Osteocyte (in vitro differentiated cells): ENCODE measurements around the gene PTPRN. TPM values are rescaled to one million over a fixed set of nuclear protein-coding genes. Genes with fewer than 3 reads are reported as not detected.

ENCODE experiments used
- DNase-seq: peaks from one replicate; pipeline ENCODE4 v3.0.0; 2021; ENCODE audit warnings: mixed read lengths; ENCODE audit not compliant: unreplicated experiment; ENCODE audit errors: extremely low spot score
- H3K27ac Mint-ChIP-seq: one replicate; pipeline ENCODE4 v1.8.0; 2021; ENCODE audit warnings: mild to moderate bottlenecking, mixed read lengths; ENCODE audit not compliant: unreplicated experiment
- H3K27me3 Mint-ChIP-seq: one replicate; pipeline ENCODE4 v1.8.0; 2021; ENCODE audit warnings: mixed read lengths; ENCODE audit not compliant: unreplicated experiment
- H3K36me3 Mint-ChIP-seq: one replicate; pipeline ENCODE4 v1.8.0; 2021; ENCODE audit warnings: mixed read lengths; ENCODE audit not compliant: unreplicated experiment
- H3K4me1 Mint-ChIP-seq: one replicate; pipeline ENCODE4 v1.8.0; 2021; ENCODE audit warnings: mixed read lengths; ENCODE audit not compliant: unreplicated experiment
- H3K4me3 Mint-ChIP-seq: one replicate; pipeline ENCODE4 v1.8.0; 2021; ENCODE audit warnings: mild to moderate bottlenecking, moderate library complexity, mixed read lengths; ENCODE audit not compliant: unreplicated experiment
- H3K9me3 Mint-ChIP-seq: one replicate; pipeline ENCODE4 v1.8.0; 2021; ENCODE audit warnings: mixed read lengths; ENCODE audit not compliant: unreplicated experiment
- CTCF ChIP-seq: fragments of 200-600 bp; sonication (generic); IDR thresholded peaks from 2 replicates; pipeline ENCODE4 v1.5.0; 2021; ENCODE audit warnings: antibody characterized with exemption, mild to moderate bottlenecking, moderate library complexity
- total RNA-seq: library from RNA; stranded (reverse); gene quantifications from 2 replicates; pipeline ENCODE4 v1.2.1, GENCODE V29; 2021

PTPRN gene
- total RNA-seq, 1 donor from 2014 or later, result 0.24 TPM

GRCh38 chr2:219334076-219334475, 24.9 kb upstream of the PTPRN start:
- Mint-ChIP-seq H3K4me1 (no peaks in the 10 kb centered on the region), H3K27ac (no peak overlapping the region), H3K36me3 (no peaks in the 10 kb centered on the region), H3K4me3 (no peak overlapping the region), H3K27me3 (peaks cover 75% of the 10 kb centered on the region), H3K9me3 (peaks cover 12% of the 10 kb centered on the region)
- DNase-seq, result no peak
- TF ChIP-seq CTCF, result no peak

- no peaks in the 10 kb centered on the region for H3K4me1 Mint-ChIP-seq
- peaks cover 12% of the 10 kb centered on the region for H3K9me3 Mint-ChIP-seq
- no peak for TF ChIP-seq CTCF
- H3K27me3 Mint-ChIP-seq, result peaks cover 67% of the 10 kb centered on the region
- no peak within 1 kb of the TSS for H3K4me3 Mint-ChIP-seq
- no peaks in the 10 kb centered on the region for H3K36me3 Mint-ChIP-seq
- H3K27ac Mint-ChIP-seq, result no peak within 1 kb of the TSS
- DNase-seq, result no peak
Observed at GRCh38 chr2:219332542-219332941, 23.3 kb upstream of the PTPRN start, which contains the start of gene RESP18. Gene RESP18 (minus strand): TSS chr2:219332744.

- peaks cover 10% of the 10 kb centered on the region for H3K9me3 Mint-ChIP-seq
- no peak for TF ChIP-seq CTCF
- H3K27ac Mint-ChIP-seq, result no peak overlapping the region
- H3K36me3 Mint-ChIP-seq, result no peaks in the 10 kb centered on the region
- no peak for DNase-seq
- no peaks in the 10 kb centered on the region for H3K4me1 Mint-ChIP-seq
- no peak overlapping the region for H3K4me3 Mint-ChIP-seq
- H3K27me3 Mint-ChIP-seq, result peaks cover 63% of the 10 kb centered on the region
Observed at GRCh38 chr2:219331560-219332213, 22.5 kb upstream of the PTPRN start.

GRCh38 chr2:219327719-219328118, 18.5 kb upstream of the PTPRN start:
- no peak for DNase-seq
- H3K27me3 Mint-ChIP-seq, result peaks cover 53% of the 10 kb centered on the region
- H3K27ac Mint-ChIP-seq, result no peak overlapping the region
- TF ChIP-seq CTCF, result no peak
- H3K4me1 Mint-ChIP-seq, result no peaks in the 10 kb centered on the region
- H3K36me3 Mint-ChIP-seq, result no peaks in the 10 kb centered on the region
- no peak overlapping the region for H3K4me3 Mint-ChIP-seq
- H3K9me3 Mint-ChIP-seq, result no peaks in the 10 kb centered on the region

- DNase-seq, result no peak
- Mint-ChIP-seq H3K9me3 (no peaks in the 10 kb centered on the region), H3K4me3 (no peak overlapping the region), H3K27me3 (peaks cover 49% of the 10 kb centered on the region), H3K4me1 (no peaks in the 10 kb centered on the region), H3K36me3 (no peaks in the 10 kb centered on the region), H3K27ac (no peak overlapping the region)
- TF ChIP-seq CTCF, result no peak
Observed at GRCh38 chr2:219325657-219326315, 16.6 kb upstream of the PTPRN start.
